GM12878 (cell line): ENCODE data around the gene SCMH1. TPM values are rescaled to one million over a fixed set of nuclear protein-coding genes. Genes with fewer than 3 reads are reported as not detected.

Source experiments
- IKZF2 ChIP-seq, 2 experiments: fragments of 450-650 bp; IDR thresholded peaks; 2 replicates each; pipeline ENCODE4 v1.6.1; 2017; ENCODE audit warnings: mild to moderate bottlenecking in 2 of 2, moderate library complexity in 2 of 2
- RAD21 ChIP-seq: IDR thresholded peaks from 2 replicates; pipeline ENCODE4 v1.6.1; 2011; ENCODE audit warnings: mild to moderate bottlenecking, low read depth, low read length, moderate library complexity; ENCODE audit not compliant: insufficient read depth
- ZNF217 ChIP-seq: fragments of 450-650 bp; IDR thresholded peaks from 2 replicates; pipeline ENCODE4 v1.6.1; 2017; ENCODE audit warnings: antibody characterized with exemption, mild to moderate bottlenecking
- polyA plus RNA-seq, 11 experiments: library from polyadenylated mRNA; depleted of rRNA in 4 of 11; unstranded in 6 of 11; stranded (reverse) in 5 of 11; fragments of >200 nt; fragmentation: Nextera tagmentation in 4 of 11; fragmentation: Illumina TruSeq in 1 of 11; extraction: Ambion mirVana in 4 of 11; extraction: Trizol in 1 of 11; gene quantifications; 1 replicate in 1 of 11; 2 replicates in 10 of 11; pipeline versions ENCODE4 v1.2.1 to v1.2.3, GENCODE V29; 2011 to 2016; ENCODE audit warnings: inconsistent platforms in 2 of 11, missing spikeins in 2 of 11, low read depth in 1 of 11
- total RNA-seq, 4 experiments: library from RNA; depleted of rRNA in 3 of 4; stranded (reverse); fragments of >200 nt in 3 of 4; fragmentation: Illumina TruSeq in 1 of 4; extraction: Trizol in 1 of 4; gene quantifications; 2 replicates each; pipeline versions ENCODE4 v1.2.1 to v1.2.3, GENCODE V29; 2013 to 2021
- TF ChIP-seq, protein P1 (sequence below): fragments of 450-650 bp; formaldehyde crosslinking; IDR thresholded peaks from 2 replicates; pipeline ENCODE4 v1.4.0; 2020; ENCODE audit warnings: mild to moderate bottlenecking, moderate library complexity
- TF ChIP-seq, protein P2 (sequence below): fragments of 450-650 bp; IDR thresholded peaks from 2 replicates; pipeline ENCODE4 v1.6.1; 2017; ENCODE audit warnings: low read depth, mild to moderate bottlenecking, moderate library complexity
- TF ChIP-seq, protein P3 (sequence below): IDR thresholded peaks from 2 replicates; pipeline ENCODE4 v1.6.1; 2012; ENCODE audit warnings: low read depth, low read length, improper control_type of control experiment
- TF ChIP-seq, protein P4 (sequence below): fragments of 450-650 bp; IDR thresholded peaks from 2 replicates; pipeline ENCODE4 v1.6.1; 2018; ENCODE audit warnings: borderline replicate concordance, mild to moderate bottlenecking; ENCODE audit not compliant: partially characterized antibody
- TF ChIP-seq, protein P5 (sequence below): fragments of 450-650 bp; IDR thresholded peaks from 2 replicates; pipeline ENCODE4 v1.6.1; 2017; ENCODE audit warnings: mild to moderate bottlenecking, moderate library complexity
- TF ChIP-seq, protein P6 (sequence below): fragments of 450-650 bp; formaldehyde crosslinking; IDR thresholded peaks from 2 replicates; pipeline ENCODE4 v1.5.0; 2022; ENCODE audit warnings: mild to moderate bottlenecking, missing genetic modification characterization

Gene SCMH1
- total and polyA plus RNA-seq, 10 of the 15 experiments (the other 5 are each of a cell fraction or from before 2014, with no cell fraction given): 7.5 to 44.1 (median 27.8) TPM

DNA sequence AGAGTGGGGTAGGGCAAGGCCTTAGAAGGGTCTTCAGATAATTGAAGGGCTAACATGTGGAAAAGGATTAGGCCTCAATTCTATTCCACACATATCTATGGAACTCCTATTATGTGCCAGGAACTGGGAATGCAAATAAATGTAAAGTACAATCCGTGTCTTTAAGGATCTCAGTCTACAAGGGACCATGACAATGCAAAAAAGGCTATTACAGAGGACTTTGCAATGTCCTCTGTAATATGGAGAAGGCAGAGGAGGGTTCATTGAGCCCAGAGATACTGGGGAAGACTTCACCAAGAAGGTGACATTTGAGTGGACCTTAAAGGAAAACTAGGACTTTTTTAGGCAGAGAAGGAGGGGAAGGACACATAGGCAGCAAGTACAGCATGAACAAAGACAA is 4.5 kb upstream of the SCMH1 start (continued):
- TF ChIP-seq IKZF2 (IDR thresholded peaks at IDR 0.05) (no peak), ZNF217 (no peak), RAD21 (no peak)
- TF ChIP-seq, protein P1, sequence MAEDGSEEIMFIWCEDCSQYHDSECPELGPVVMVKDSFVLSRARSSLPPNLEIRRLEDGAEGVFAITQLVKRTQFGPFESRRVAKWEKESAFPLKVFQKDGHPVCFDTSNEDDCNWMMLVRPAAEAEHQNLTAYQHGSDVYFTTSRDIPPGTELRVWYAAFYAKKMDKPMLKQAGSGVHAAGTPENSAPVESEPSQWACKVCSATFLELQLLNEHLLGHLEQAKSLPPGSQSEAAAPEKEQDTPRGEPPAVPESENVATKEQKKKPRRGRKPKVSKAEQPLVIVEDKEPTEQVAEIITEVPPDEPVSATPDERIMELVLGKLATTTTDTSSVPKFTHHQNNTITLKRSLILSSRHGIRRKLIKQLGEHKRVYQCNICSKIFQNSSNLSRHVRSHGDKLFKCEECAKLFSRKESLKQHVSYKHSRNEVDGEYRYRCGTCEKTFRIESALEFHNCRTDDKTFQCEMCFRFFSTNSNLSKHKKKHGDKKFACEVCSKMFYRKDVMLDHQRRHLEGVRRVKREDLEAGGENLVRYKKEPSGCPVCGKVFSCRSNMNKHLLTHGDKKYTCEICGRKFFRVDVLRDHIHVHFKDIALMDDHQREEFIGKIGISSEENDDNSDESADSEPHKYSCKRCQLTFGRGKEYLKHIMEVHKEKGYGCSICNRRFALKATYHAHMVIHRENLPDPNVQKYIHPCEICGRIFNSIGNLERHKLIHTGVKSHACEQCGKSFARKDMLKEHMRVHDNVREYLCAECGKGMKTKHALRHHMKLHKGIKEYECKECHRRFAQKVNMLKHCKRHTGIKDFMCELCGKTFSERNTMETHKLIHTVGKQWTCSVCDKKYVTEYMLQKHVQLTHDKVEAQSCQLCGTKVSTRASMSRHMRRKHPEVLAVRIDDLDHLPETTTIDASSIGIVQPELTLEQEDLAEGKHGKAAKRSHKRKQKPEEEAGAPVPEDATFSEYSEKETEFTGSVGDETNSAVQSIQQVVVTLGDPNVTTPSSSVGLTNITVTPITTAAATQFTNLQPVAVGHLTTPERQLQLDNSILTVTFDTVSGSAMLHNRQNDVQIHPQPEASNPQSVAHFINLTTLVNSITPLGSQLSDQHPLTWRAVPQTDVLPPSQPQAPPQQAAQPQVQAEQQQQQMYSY (CRISPR knock-in tag): no peak
- TF ChIP-seq, protein P2, sequence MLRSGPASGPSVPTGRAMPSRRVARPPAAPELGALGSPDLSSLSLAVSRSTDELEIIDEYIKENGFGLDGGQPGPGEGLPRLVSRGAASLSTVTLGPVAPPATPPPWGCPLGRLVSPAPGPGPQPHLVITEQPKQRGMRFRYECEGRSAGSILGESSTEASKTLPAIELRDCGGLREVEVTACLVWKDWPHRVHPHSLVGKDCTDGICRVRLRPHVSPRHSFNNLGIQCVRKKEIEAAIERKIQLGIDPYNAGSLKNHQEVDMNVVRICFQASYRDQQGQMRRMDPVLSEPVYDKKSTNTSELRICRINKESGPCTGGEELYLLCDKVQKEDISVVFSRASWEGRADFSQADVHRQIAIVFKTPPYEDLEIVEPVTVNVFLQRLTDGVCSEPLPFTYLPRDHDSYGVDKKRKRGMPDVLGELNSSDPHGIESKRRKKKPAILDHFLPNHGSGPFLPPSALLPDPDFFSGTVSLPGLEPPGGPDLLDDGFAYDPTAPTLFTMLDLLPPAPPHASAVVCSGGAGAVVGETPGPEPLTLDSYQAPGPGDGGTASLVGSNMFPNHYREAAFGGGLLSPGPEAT: no peak
- TF ChIP-seq, protein P3, sequence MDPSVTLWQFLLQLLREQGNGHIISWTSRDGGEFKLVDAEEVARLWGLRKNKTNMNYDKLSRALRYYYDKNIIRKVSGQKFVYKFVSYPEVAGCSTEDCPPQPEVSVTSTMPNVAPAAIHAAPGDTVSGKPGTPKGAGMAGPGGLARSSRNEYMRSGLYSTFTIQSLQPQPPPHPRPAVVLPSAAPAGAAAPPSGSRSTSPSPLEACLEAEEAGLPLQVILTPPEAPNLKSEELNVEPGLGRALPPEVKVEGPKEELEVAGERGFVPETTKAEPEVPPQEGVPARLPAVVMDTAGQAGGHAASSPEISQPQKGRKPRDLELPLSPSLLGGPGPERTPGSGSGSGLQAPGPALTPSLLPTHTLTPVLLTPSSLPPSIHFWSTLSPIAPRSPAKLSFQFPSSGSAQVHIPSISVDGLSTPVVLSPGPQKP: no peak
- TF ChIP-seq, protein P4, sequence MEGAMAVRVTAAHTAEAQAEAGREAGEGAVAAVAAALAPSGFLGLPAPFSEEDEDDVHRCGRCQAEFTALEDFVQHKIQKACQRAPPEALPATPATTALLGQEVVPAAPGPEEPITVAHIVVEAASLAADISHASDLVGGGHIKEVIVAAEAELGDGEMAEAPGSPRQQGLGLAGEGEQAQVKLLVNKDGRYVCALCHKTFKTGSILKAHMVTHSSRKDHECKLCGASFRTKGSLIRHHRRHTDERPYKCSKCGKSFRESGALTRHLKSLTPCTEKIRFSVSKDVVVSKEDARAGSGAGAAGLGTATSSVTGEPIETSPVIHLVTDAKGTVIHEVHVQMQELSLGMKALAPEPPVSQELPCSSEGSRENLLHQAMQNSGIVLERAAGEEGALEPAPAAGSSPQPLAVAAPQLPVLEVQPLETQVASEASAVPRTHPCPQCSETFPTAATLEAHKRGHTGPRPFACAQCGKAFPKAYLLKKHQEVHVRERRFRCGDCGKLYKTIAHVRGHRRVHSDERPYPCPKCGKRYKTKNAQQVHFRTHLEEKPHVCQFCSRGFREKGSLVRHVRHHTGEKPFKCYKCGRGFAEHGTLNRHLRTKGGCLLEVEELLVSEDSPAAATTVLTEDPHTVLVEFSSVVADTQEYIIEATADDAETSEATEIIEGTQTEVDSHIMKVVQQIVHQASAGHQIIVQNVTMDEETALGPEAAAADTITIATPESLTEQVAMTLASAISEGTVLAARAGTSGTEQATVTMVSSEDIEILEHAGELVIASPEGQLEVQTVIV: no peak
- TF ChIP-seq, protein P5, sequence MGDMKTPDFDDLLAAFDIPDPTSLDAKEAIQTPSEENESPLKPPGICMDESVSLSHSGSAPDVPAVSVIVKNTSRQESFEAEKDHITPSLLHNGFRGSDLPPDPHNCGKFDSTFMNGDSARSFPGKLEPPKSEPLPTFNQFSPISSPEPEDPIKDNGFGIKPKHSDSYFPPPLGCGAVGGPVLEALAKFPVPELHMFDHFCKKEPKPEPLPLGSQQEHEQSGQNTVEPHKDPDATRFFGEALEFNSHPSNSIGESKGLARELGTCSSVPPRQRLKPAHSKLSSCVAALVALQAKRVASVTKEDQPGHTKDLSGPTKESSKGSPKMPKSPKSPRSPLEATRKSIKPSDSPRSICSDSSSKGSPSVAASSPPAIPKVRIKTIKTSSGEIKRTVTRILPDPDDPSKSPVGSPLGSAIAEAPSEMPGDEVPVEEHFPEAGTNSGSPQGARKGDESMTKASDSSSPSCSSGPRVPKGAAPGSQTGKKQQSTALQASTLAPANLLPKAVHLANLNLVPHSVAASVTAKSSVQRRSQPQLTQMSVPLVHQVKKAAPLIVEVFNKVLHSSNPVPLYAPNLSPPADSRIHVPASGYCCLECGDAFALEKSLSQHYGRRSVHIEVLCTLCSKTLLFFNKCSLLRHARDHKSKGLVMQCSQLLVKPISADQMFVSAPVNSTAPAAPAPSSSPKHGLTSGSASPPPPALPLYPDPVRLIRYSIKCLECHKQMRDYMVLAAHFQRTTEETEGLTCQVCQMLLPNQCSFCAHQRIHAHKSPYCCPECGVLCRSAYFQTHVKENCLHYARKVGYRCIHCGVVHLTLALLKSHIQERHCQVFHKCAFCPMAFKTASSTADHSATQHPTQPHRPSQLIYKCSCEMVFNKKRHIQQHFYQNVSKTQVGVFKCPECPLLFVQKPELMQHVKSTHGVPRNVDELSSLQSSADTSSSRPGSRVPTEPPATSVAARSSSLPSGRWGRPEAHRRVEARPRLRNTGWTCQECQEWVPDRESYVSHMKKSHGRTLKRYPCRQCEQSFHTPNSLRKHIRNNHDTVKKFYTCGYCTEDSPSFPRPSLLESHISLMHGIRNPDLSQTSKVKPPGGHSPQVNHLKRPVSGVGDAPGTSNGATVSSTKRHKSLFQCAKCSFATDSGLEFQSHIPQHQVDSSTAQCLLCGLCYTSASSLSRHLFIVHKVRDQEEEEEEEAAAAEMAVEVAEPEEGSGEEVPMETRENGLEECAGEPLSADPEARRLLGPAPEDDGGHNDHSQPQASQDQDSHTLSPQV: no peak
- TF ChIP-seq, protein P6, sequence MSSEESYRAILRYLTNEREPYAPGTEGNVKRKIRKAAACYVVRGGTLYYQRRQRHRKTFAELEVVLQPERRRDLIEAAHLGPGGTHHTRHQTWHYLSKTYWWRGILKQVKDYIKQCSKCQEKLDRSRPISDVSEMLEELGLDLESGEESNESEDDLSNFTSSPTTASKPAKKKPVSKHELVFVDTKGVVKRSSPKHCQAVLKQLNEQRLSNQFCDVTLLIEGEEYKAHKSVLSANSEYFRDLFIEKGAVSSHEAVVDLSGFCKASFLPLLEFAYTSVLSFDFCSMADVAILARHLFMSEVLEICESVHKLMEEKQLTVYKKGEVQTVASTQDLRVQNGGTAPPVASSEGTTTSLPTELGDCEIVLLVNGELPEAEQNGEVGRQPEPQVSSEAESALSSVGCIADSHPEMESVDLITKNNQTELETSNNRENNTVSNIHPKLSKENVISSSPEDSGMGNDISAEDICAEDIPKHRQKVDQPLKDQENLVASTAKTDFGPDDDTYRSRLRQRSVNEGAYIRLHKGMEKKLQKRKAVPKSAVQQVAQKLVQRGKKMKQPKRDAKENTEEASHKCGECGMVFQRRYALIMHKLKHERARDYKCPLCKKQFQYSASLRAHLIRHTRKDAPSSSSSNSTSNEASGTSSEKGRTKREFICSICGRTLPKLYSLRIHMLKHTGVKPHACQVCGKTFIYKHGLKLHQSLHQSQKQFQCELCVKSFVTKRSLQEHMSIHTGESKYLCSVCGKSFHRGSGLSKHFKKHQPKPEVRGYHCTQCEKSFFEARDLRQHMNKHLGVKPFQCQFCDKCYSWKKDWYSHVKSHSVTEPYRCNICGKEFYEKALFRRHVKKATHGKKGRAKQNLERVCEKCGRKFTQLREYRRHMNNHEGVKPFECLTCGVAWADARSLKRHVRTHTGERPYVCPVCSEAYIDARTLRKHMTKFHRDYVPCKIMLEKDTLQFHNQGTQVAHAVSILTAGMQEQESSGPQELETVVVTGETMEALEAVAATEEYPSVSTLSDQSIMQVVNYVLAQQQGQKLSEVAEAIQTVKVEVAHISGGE (CRISPR knock-in tag): no peak
